Measurements from ENCODE around the gene FAM8A1.

GRCh38 chr6:17615794-17616193, 15.7 kb downstream of the FAM8A1 start:
- no peak for TF ChIP-seq CTCF (IDR thresholded peaks at IDR 0.05; ENCODE audit: borderline replicate concordance, extremely low read depth, low read length, poor library complexity, severe bottlenecking)
- no peak for TF ChIP-seq EZH2 (IDR thresholded peaks at IDR 0.05; ENCODE audit: borderline replicate concordance, low read depth, low read length, severe bottlenecking)

All from DND-41 (cell line).